ENCODE data around the gene E2F2.

E2F2 gene

GRCh38 chr1:23561813-23562100, 30.7 kb upstream of the E2F2 start:
- H3K9me2 ChIP-seq (replicated peaks; ENCODE audit: insufficient read depth, low read length) = no peaks in the 10 kb centered on the region
- H3K9me3 ChIP-seq (ENCODE audit: insufficient read depth, low read length) = no peaks in the 10 kb centered on the region
- no peak overlapping the region for H3K4me2 ChIP-seq (ENCODE audit: low read depth, low read length, poor library complexity, severe bottlenecking)
- peaks cover 9% of the 10 kb centered on the region for H3K79me2 ChIP-seq (ENCODE audit: insufficient read depth, low read length)
- no peak overlapping the region for H3K27ac ChIP-seq (ENCODE audit: low read depth, low read length)
- H3K4me3 ChIP-seq (ENCODE audit: insufficient read depth, low read length, poor library complexity, severe bottlenecking) = no peak overlapping the region
- no peaks in the 10 kb centered on the region for H3K36me3 ChIP-seq (ENCODE audit: low read length)
- no peaks in the 10 kb centered on the region for H3K27me3 ChIP-seq (ENCODE audit: low read length)
- no peak overlapping the region for H3K9ac ChIP-seq (ENCODE audit: low read length)
- H4K20me1 ChIP-seq (ENCODE audit: low read depth, low read length) = no peaks in the 10 kb centered on the region
- no peak for TF ChIP-seq CTCF (IDR thresholded peaks at IDR 0.05; ENCODE audit: insufficient read depth, low read length, poor library complexity, severe bottlenecking)
- TF ChIP-seq EZH2phosphoT487 (conservative IDR thresholded peaks at IDR 0.05; ENCODE audit: low read length) = no peak
- no peak overlapping the region for H2AFZ ChIP-seq (ENCODE audit: low read depth, low read length, severe bottlenecking)
- peaks cover 29% of the 10 kb centered on the region for H3F3A ChIP-seq (ENCODE audit: insufficient read depth)

DNA sequence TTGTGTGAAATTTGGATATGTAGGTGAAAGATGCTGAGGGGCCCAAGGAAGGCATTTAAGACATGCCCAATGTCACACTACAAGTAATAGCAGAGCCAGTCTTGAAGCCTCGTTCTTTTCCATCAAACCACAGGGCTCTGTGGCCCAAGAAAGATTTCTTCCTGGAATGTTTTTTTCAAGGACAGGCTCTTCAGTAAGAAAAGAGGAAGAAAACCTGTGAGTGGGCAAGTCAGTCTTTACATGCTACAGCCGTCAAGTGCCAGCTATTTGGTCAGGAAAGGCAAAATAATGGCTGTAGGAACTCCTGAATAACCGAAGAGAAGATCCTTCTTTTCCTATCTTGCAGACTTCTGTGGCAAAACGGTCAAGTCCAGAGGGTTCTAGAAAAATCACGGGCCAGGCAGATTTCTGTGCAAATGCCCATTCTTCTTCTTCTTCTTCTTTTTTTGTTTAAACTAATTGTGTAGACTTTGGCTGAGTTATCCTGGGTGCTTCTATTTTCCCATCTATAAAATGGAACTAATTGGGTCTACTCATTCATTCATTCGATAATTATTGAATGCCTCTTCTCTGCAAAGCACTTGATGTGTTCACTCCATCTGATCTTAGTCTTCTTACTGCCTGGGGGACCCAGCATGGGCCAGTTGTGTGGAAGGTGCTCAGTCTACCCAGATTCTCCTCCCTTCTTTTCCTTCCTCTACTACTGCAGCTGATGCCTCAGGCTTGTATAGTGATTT, 30.2 kb upstream of the E2F2 start:
- Histone ChIP-seq H4K20me1 (ENCODE audit: low read depth, low read length) (no peaks in the 10 kb centered on the region), H3K36me3 (ENCODE audit: low read length) (no peaks in the 10 kb centered on the region), H3K9me3 (ENCODE audit: insufficient read depth, low read length) (no peaks in the 10 kb centered on the region), H3F3A (ENCODE audit: insufficient read depth) (peaks cover 34% of the 10 kb centered on the region), H2AFZ (ENCODE audit: low read depth, low read length, severe bottlenecking) (no peak overlapping the region), H3K4me2 (ENCODE audit: low read depth, low read length, poor library complexity, severe bottlenecking) (no peak overlapping the region), H3K79me2 (ENCODE audit: insufficient read depth, low read length) (peaks cover 9% of the 10 kb centered on the region), H3K27me3 (ENCODE audit: low read length) (no peaks in the 10 kb centered on the region), H3K9me2 (replicated peaks; ENCODE audit: insufficient read depth, low read length) (no peaks in the 10 kb centered on the region), H3K4me3 (ENCODE audit: insufficient read depth, low read length, poor library complexity, severe bottlenecking) (no peak overlapping the region), H3K27ac (ENCODE audit: low read depth, low read length) (no peak overlapping the region), H3K9ac (ENCODE audit: low read length) (no peak overlapping the region)
- TF ChIP-seq CTCF (IDR thresholded peaks at IDR 0.05; ENCODE audit: insufficient read depth, low read length, poor library complexity, severe bottlenecking) (no peak), EZH2phosphoT487 (conservative IDR thresholded peaks at IDR 0.05; ENCODE audit: low read length) (no peak)

- Histone ChIP-seq H3F3A (ENCODE audit: insufficient read depth) (peaks cover 44% of the 10 kb centered on the region), H3K27ac (ENCODE audit: low read depth, low read length) (no peak overlapping the region), H3K4me2 (ENCODE audit: low read depth, low read length, poor library complexity, severe bottlenecking) (peak overlapping the region; percentile 80), H4K20me1 (ENCODE audit: low read depth, low read length) (no peaks in the 10 kb centered on the region), H3K79me2 (ENCODE audit: insufficient read depth, low read length) (peaks cover 9% of the 10 kb centered on the region), H3K4me3 (ENCODE audit: insufficient read depth, low read length, poor library complexity, severe bottlenecking) (peak overlapping the region; percentile 49), H3K9ac (ENCODE audit: low read length) (peak overlapping the region; percentile 88), H3K27me3 (ENCODE audit: low read length) (no peaks in the 10 kb centered on the region), H2AFZ (ENCODE audit: low read depth, low read length, severe bottlenecking) (peak overlapping the region; percentile 49), H3K9me3 (ENCODE audit: insufficient read depth, low read length) (no peaks in the 10 kb centered on the region), H3K9me2 (replicated peaks; ENCODE audit: insufficient read depth, low read length) (no peaks in the 10 kb centered on the region), H3K36me3 (ENCODE audit: low read length) (no peaks in the 10 kb centered on the region)
- TF ChIP-seq CTCF (IDR thresholded peaks at IDR 0.05; ENCODE audit: insufficient read depth, low read length, poor library complexity, severe bottlenecking) (no peak), EZH2phosphoT487 (conservative IDR thresholded peaks at IDR 0.05; ENCODE audit: low read length) (no peak)
Observed at GRCh38 chr1:23559985-23560741, 29.1 kb upstream of the E2F2 start.

All from SU-DHL-6 (cell line).